A673 (cell line): ENCODE results near the gene BACE2. TPM values are rescaled to one million over a fixed set of nuclear protein-coding genes. Genes with fewer than 3 reads are reported as not detected.

ENCODE experiments used
- BruUV-seq: library from RNA; stranded (reverse); fragments of 400-500 nt; replicated peaks from 2 replicates; lab custom pipeline; 2021; lab: Mats Ljungman, UMichigan
- CTCF ChIA-PET: fragments of 300-600 bp; sonication (Branson Sonifier 250); formaldehyde crosslinking; loops from one replicate; lab custom pipeline; 2022; ENCODE audit warnings: antibody characterized with exemption; lab: Charles Lee
- POLR2A ChIA-PET: fragments of 300-600 bp; sonication (Branson Sonifier 250); formaldehyde crosslinking; loops from one replicate; lab custom pipeline; 2022; ENCODE audit warnings: antibody characterized with exemption; ENCODE audit not compliant: low non-redundant PET; lab: Charles Lee
- DNase-seq: peaks from one replicate; pipeline ENCODE4 v3.0.0-alpha.2; 2015; ENCODE audit warnings: low spot score
- H3K27ac ChIP-seq: fragments of 200-600 bp; sonication (generic); 2 replicates; pipeline ENCODE4 v1.5.1; 2016; ENCODE audit warnings: mixed run types, low read depth, mild to moderate bottlenecking, mixed read lengths, antibody characterized with exemption, low read length; ENCODE audit not compliant: poor library complexity, severe bottlenecking
- H3K27me3 ChIP-seq: fragments of 200-600 bp; sonication (generic); replicated peaks from 2 replicates; pipeline ENCODE4 v1.6.1; 2017; ENCODE audit warnings: mixed run types, low read depth, mild to moderate bottlenecking, mixed read lengths, antibody characterized with exemption, low read length; ENCODE audit not compliant: insufficient read depth, poor library complexity
- H3K36me3 ChIP-seq: fragments of 200-600 bp; sonication (generic); 2 replicates; pipeline ENCODE4 v1.6.1; 2016; ENCODE audit warnings: mixed run types, mild to moderate bottlenecking, mixed read lengths, antibody characterized with exemption, low read length; ENCODE audit not compliant: insufficient read depth, poor library complexity, severe bottlenecking
- H3K4me1 ChIP-seq: fragments of 200-600 bp; sonication (generic); 2 replicates; pipeline ENCODE4 v1.6.1; 2017; ENCODE audit warnings: mixed run types, mild to moderate bottlenecking, mixed read lengths, antibody characterized with exemption, low read length; ENCODE audit not compliant: insufficient read depth, poor library complexity, severe bottlenecking
- H3K4me3 ChIP-seq: fragments of 200-600 bp; sonication (generic); 2 replicates; pipeline ENCODE4 v1.5.1; 2016; ENCODE audit warnings: low read depth, mixed run types, mild to moderate bottlenecking, mixed read lengths, low read length; ENCODE audit not compliant: poor library complexity, severe bottlenecking
- H3K9me3 ChIP-seq: fragments of 200-600 bp; sonication (generic); 2 replicates; pipeline ENCODE4 v1.6.1; 2016; ENCODE audit warnings: mixed run types, low read depth, mild to moderate bottlenecking, mixed read lengths, antibody characterized with exemption, low read length; ENCODE audit not compliant: poor library complexity, severe bottlenecking
- EZH2 ChIP-seq: fragments of 200-600 bp; sonication (generic); IDR thresholded peaks from 2 replicates; pipeline ENCODE4 v1.6.1; 2017; ENCODE audit warnings: borderline replicate concordance, low read depth, mild to moderate bottlenecking, mixed read lengths, antibody characterized with exemption, low read length; ENCODE audit not compliant: poor library complexity, severe bottlenecking
- intact Hi-C: fragments of 100-400 bp; cut with micrococcal nuclease; formaldehyde crosslinking; loops from one replicate; pipeline ENCODE4 v1.10.0; 2022; ENCODE audit not compliant: unreplicated experiment
- total RNA-seq: library from RNA; stranded (reverse); gene quantifications from 2 replicates; pipeline ENCODE4 v1.2.3, GENCODE V29; 2021
- TF ChIP-seq, protein P1 (sequence below): fragments of 300-800, 200-600 bp; sonication (generic); conservative IDR thresholded peaks from 2 replicates; pipeline ENCODE4 v1.5.1; 2017; ENCODE audit warnings: low read depth, mild to moderate bottlenecking, antibody characterized with exemption, low read length, moderate library complexity, mixed read lengths

Gene BACE2
- total RNA-seq, 1 experiment from 2014 or later, result 6.9 TPM

DNA sequence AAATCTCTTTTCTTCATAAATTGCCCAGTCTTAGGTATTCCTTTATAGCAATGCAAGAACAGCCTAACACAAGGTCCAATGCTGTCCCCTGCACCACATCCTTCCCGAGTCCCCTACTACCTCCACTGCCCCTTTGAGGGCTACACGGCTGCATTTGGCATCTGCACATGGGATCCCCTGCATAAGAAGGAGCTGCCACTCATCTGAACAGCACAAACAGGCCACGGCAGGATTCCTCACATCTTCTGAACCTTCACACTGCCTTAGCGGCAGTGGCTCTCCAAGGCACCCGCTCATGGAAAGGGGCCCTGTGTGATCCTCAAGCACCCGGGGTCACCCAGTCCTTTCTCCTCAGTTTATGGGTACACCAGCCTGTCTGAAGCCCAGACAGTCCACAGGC, 29.2 kb upstream of the BACE2 start:
- no peak overlapping the region for H3K27ac ChIP-seq
- no TSS peak for BruUV-seq
- H3K36me3 ChIP-seq, result no peaks in the 10 kb centered on the region
- ChIA-PET POLR2A (no interaction called here), CTCF (no interaction called here)
- H3K4me1 ChIP-seq, result no peaks in the 10 kb centered on the region
- no peaks in the 10 kb centered on the region for H3K27me3 ChIP-seq
- no peak for TF ChIP-seq EZH2
- TF ChIP-seq, protein P1, sequence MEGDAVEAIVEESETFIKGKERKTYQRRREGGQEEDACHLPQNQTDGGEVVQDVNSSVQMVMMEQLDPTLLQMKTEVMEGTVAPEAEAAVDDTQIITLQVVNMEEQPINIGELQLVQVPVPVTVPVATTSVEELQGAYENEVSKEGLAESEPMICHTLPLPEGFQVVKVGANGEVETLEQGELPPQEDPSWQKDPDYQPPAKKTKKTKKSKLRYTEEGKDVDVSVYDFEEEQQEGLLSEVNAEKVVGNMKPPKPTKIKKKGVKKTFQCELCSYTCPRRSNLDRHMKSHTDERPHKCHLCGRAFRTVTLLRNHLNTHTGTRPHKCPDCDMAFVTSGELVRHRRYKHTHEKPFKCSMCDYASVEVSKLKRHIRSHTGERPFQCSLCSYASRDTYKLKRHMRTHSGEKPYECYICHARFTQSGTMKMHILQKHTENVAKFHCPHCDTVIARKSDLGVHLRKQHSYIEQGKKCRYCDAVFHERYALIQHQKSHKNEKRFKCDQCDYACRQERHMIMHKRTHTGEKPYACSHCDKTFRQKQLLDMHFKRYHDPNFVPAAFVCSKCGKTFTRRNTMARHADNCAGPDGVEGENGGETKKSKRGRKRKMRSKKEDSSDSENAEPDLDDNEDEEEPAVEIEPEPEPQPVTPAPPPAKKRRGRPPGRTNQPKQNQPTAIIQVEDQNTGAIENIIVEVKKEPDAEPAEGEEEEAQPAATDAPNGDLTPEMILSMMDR, result no peak
- H3K4me3 ChIP-seq, result no peak overlapping the region
- no peak for DNase-seq
- intact Hi-C loops, result loop anchor here (10.0 kb wide), 1 partner anchor 994 kb away; no protein-coding TSS in a partner anchor
- peaks cover 5% of the 10 kb centered on the region for H3K9me3 ChIP-seq

DNA sequence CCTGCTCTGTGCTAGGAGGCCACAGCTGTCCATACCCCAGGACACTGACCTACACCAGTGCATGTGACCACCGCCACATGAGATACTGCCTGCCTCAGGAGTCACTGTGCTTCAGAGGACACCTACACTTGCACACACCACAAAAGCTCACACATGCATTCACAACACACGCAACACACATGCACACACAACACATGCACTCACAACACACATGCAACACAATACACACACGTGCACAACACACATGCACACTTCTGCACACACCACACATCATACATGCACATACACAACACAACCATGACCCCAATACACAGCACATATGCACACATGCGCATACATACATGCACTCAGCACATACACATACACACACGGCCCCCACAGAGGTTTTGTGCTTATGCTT, 28.7 kb upstream of the BACE2 start:
- Histone ChIP-seq H3K4me3 (no peak overlapping the region), H3K27ac (no peak overlapping the region), H3K27me3 (no peaks in the 10 kb centered on the region), H3K36me3 (no peaks in the 10 kb centered on the region), H3K4me1 (no peaks in the 10 kb centered on the region), H3K9me3 (peaks cover 5% of the 10 kb centered on the region)
- BruUV-seq, result no TSS peak
- TF ChIP-seq EZH2, result no peak
- TF ChIP-seq, protein P1, result no peak
- intact Hi-C loops, result loop anchor here (10.0 kb wide), 1 partner anchor 994 kb away; no protein-coding TSS in a partner anchor
- DNase-seq, result no peak
- POLR2A ChIA-PET, result no interaction called here
- CTCF ChIA-PET, result no interaction called here

DNA sequence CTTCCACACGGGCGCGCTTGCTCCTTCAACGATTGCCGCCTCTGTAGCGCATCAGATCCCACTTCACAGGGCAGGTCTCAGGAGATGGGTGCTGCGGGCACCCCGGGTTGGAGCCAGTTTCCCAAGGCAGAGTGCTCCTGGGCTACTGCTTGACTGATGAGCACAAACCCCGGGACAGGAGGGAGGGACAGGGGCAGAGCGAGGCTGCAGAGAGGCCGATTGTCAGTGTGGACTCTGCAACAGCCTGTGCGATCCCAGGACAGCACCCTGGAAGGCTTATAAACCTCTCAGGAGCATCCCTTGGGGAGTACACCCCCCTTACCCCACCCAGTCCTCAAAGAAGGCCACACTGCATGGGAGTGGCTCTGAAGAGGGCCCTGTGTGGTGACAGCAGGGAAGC, 28.0 kb upstream of the BACE2 start:
- intact Hi-C loops, result loop anchor here (10.0 kb wide), 1 partner anchor 995 kb away; no protein-coding TSS in a partner anchor
- no TSS peak for BruUV-seq
- Histone ChIP-seq H3K4me1 (no peaks in the 10 kb centered on the region), H3K27me3 (no peaks in the 10 kb centered on the region), H3K27ac (no peak overlapping the region), H3K36me3 (no peaks in the 10 kb centered on the region), H3K9me3 (peaks cover 5% of the 10 kb centered on the region), H3K4me3 (no peak overlapping the region)
- ChIA-PET CTCF (no interaction called here), POLR2A (no interaction called here)
- no peak for TF ChIP-seq EZH2
- TF ChIP-seq, protein P1, result no peak
- DNase-seq, result no peak
